Activated CD8-positive, alpha-beta T cell treated with anti-CD3 and anti-CD28 coated beads for 36 hours (primary cell): ENCODE results near the gene DPF3. TPM values are rescaled to one million over a fixed set of nuclear protein-coding genes. Genes with fewer than 3 reads are reported as not detected.

Experiments
- ATAC-seq: fragments of 200-7000 bp; cut with Tn5 transposase; one replicate; pipeline ENCODE4 v1.10.0; 2021; ENCODE audit warnings: mild to moderate bottlenecking, moderate library complexity
- CTCF ChIA-PET: fragments of 350-600 bp; sonication (Branson Sonifier 250); formaldehyde crosslinking; loops from one replicate; lab custom pipeline; 2021; ENCODE audit warnings: antibody characterized with exemption; lab: Charles Lee
- POLR2A ChIA-PET: fragments of 350-600 bp; sonication (Branson Sonifier 250); formaldehyde crosslinking; loops from one replicate; lab custom pipeline; 2021; ENCODE audit warnings: antibody characterized with exemption; lab: Charles Lee
- DNase-seq: peaks from one replicate; pipeline ENCODE4 v3.0.0-alpha.2; 2020
- H3K27ac Mint-ChIP-seq: one replicate; pipeline ENCODE4 v1.8.0; 2021; ENCODE audit warnings: mild to moderate bottlenecking, mixed read lengths
- H3K27me3 Mint-ChIP-seq: one replicate; pipeline ENCODE4 v1.8.0; 2021; ENCODE audit warnings: mixed read lengths
- H3K36me3 Mint-ChIP-seq: one replicate; pipeline ENCODE4 v1.8.0; 2021; ENCODE audit warnings: low read depth, mixed read lengths
- H3K4me1 Mint-ChIP-seq: one replicate; pipeline ENCODE4 v1.8.0; 2021; ENCODE audit warnings: low read depth, mixed read lengths
- H3K4me3 Mint-ChIP-seq: one replicate; pipeline ENCODE4 v1.8.0; 2021; ENCODE audit warnings: mild to moderate bottlenecking, moderate library complexity, mixed read lengths
- H3K9me3 Mint-ChIP-seq: one replicate; pipeline ENCODE4 v1.8.0; 2021; ENCODE audit warnings: mixed read lengths
- CTCF ChIP-seq: fragments of 200-600 bp; IDR thresholded peaks from one replicate; pipeline ENCODE4 v1.8.0; 2022; ENCODE audit warnings: antibody characterized with exemption, mild to moderate bottlenecking
- intact Hi-C: fragments of 100-400 bp; cut with micrococcal nuclease; formaldehyde crosslinking; loops from one replicate; pipeline ENCODE4 v1.10.0; 2022
- total RNA-seq, 2 experiments: library from RNA; stranded (reverse); gene quantifications; one replicate each; pipeline ENCODE4 v1.2.3, GENCODE V29; 2021

The DPF3 gene
- total RNA-seq, 2 experiments from 2014 or later = 0.13 to 0.54 TPM

GRCh38 chr14:72852194-72852593 is 41.7 kb downstream of the DPF3 start:
- Mint-ChIP-seq H3K27me3 (peaks cover 4% of the 10 kb centered on the region), H3K36me3 (no peaks in the 10 kb centered on the region), H3K9me3 (no peaks in the 10 kb centered on the region), H3K4me1 (peaks cover 7% of the 10 kb centered on the region), H3K4me3 (no peak overlapping the region), H3K27ac (no peak overlapping the region)
- POLR2A ChIA-PET = no interaction called here
- ATAC-seq = no peak
- intact Hi-C loops = no loop called here
- DNase-seq = no peak
- CTCF ChIA-PET = no interaction called here
- no peak for TF ChIP-seq CTCF

- POLR2A ChIA-PET = no interaction called here
- intact Hi-C loops = no loop called here
- Mint-ChIP-seq H3K27ac (no peak overlapping the region), H3K9me3 (no peaks in the 10 kb centered on the region), H3K36me3 (no peaks in the 10 kb centered on the region), H3K4me1 (peaks cover 7% of the 10 kb centered on the region), H3K4me3 (no peak overlapping the region), H3K27me3 (peaks cover 4% of the 10 kb centered on the region)
- ATAC-seq (no peak), DNase-seq (no peak)
- CTCF ChIA-PET = no interaction called here
- no peak for TF ChIP-seq CTCF
These were observed 42.3 kb downstream of the DPF3 start for GRCh38 chr14:72851635-72852034.

GRCh38 chr14:72850360-72850759 is 43.5 kb downstream of the DPF3 start:
- Mint-ChIP-seq H3K9me3 (no peaks in the 10 kb centered on the region), H3K36me3 (no peaks in the 10 kb centered on the region), H3K27me3 (peaks cover 4% of the 10 kb centered on the region), H3K4me3 (no peak overlapping the region), H3K27ac (no peak overlapping the region), H3K4me1 (no peaks in the 10 kb centered on the region)
- intact Hi-C loops = no loop called here
- no peak for DNase-seq
- ATAC-seq = no peak
- CTCF ChIA-PET = interaction anchor here (0.6 kb wide), 1 partner anchor 302 kb away, joined by 4 read pairs; no protein-coding TSS in a partner anchor
- TF ChIP-seq CTCF = no peak
- POLR2A ChIA-PET = no interaction called here

GRCh38 chr14:72849222-72849621 is 44.7 kb downstream of the DPF3 start:
- no peaks in the 10 kb centered on the region for H3K36me3 Mint-ChIP-seq
- no peaks in the 10 kb centered on the region for H3K9me3 Mint-ChIP-seq
- no peak overlapping the region for H3K4me3 Mint-ChIP-seq
- DNase-seq (no peak), ATAC-seq (no peak)
- ChIA-PET CTCF (interaction anchor here (1.3 kb wide), 1 partner anchor 332 kb away, joined by 3 read pairs; no protein-coding TSS in a partner anchor), POLR2A (no interaction called here)
- H3K4me1 Mint-ChIP-seq = no peaks in the 10 kb centered on the region
- intact Hi-C loops = no loop called here
- no peak overlapping the region for H3K27ac Mint-ChIP-seq
- no peak for TF ChIP-seq CTCF
- peaks cover 4% of the 10 kb centered on the region for H3K27me3 Mint-ChIP-seq

GRCh38 chr14:72847721-72848120 is 46.2 kb downstream of the DPF3 start:
- ChIA-PET CTCF (no interaction called here), POLR2A (no interaction called here)
- Mint-ChIP-seq H3K9me3 (no peaks in the 10 kb centered on the region), H3K4me1 (no peaks in the 10 kb centered on the region), H3K27me3 (peaks cover 4% of the 10 kb centered on the region), H3K36me3 (no peaks in the 10 kb centered on the region), H3K27ac (no peak overlapping the region), H3K4me3 (no peak overlapping the region)
- no peak for TF ChIP-seq CTCF
- no peak for DNase-seq
- intact Hi-C loops = no loop called here
- ATAC-seq = no peak
